ENCODE data around the gene OR52E4. TPM values are rescaled to one million over a fixed set of nuclear protein-coding genes. Genes with fewer than 3 reads are reported as not detected.

OR52E4 gene
- total and polyA plus RNA-seq, 2 experiments from 2014 or later = not detected

DNA sequence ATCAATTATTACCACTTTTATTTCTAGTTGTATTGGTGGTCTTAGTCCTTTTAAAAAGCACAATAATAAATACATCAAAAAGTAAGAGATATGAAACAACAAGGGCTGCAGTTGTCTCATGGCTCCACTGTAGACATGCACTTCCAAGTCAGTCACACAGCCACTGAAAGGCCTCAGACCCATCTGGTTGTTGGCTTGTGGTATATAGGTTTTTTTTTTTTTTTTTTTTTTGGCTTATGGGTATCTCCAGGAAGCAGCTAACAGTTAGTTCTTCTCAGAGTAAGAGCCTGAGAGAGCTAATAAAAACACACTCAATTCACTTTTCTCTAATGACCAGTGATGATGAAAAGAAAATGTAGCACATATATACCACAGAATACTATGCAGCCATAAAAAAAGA lies 32.7 kb upstream of the OR52E4 start (continued):
- TF ChIP-seq ZNF462 (CRISPR knock-in tag; IDR thresholded peaks at IDR 0.05) = no peak

DNA sequence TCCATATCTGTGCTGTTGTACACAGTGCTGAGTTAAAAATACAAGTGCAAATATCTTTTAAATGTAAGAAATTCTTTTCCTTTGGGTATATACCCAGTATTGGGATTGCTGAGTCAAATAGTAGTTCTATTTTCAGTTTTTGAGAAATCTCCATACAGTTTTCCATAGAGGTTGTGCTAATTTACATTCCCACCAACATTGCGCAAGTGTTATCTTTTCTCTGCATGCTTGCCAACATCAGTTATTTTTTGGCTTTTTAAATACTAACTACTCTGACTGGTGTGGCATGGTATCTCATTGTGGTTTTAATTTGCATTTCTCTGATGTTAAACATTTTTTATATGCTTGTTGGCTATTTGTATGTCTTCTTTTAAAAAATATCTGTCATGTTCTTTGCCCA lies 29.4 kb upstream of the OR52E4 start:
- no peaks in the 10 kb centered on the region for H3K79me2 ChIP-seq (replicated peaks; ENCODE audit: insufficient read depth)
- DNase-seq (ENCODE audit: low spot score) = no peak
- no peaks in the 10 kb centered on the region for H3K27me3 ChIP-seq (ENCODE audit: insufficient read depth)
- H3K4me3 Mint-ChIP-seq = no peak overlapping the region
- no peak for ATAC-seq
- no peaks in the 10 kb centered on the region for H4K20me1 ChIP-seq (replicated peaks; ENCODE audit: insufficient read depth)
- 0 out of 2 replicates have a peak, but pooled peaks cover 2% of the 10 kb centered on the region for H3K9me2 ChIP-seq (ENCODE audit: insufficient read depth)
- H3K27ac Mint-ChIP-seq = no peak overlapping the region
- H3K36me3 ChIP-seq (ENCODE audit: insufficient read depth) = no peaks in the 10 kb centered on the region
- no peak overlapping the region for H3K4me3 ChIP-seq
- H3K9me3 Mint-ChIP-seq = peaks cover 12% of the 10 kb centered on the region; the same call in 1 of the 3 replicates
- H2AFZ ChIP-seq = no peak overlapping the region
- no peak overlapping the region for H3K27ac ChIP-seq (ENCODE audit: low read depth)
- H3K36me3 Mint-ChIP-seq (ENCODE audit: low read depth) = no peaks in the 10 kb centered on the region
- no peaks in the 10 kb centered on the region for H3K27me3 Mint-ChIP-seq (ENCODE audit: insufficient read depth, low read depth, poor library complexity)
- H3K4me1 ChIP-seq (ENCODE audit: insufficient read depth) = no peaks in the 10 kb centered on the region
- no peaks in the 10 kb centered on the region for H3K4me1 Mint-ChIP-seq
- no peak overlapping the region for H3K4me2 ChIP-seq
- no peaks in the 10 kb centered on the region for H3F3A ChIP-seq (replicated peaks; ENCODE audit: low read depth)
- no peak for TF ChIP-seq EZH2 (IDR thresholded peaks at IDR 0.05; ENCODE audit: low read depth, unreplicated experiment)
- TF ChIP-seq ZNF331 (CRISPR knock-in tag; IDR thresholded peaks at IDR 0.05; ENCODE audit: low read depth) = no peak
- no peak for TF ChIP-seq CREB1 (CRISPR knock-in tag; IDR thresholded peaks at IDR 0.05; ENCODE audit: low read depth)
- no peak for TF ChIP-seq ZNF114 (CRISPR knock-in tag; IDR thresholded peaks at IDR 0.05)
- no peak for TF ChIP-seq POLR2AphosphoS5 (IDR thresholded peaks at IDR 0.05; ENCODE audit: low read depth)
- no peak for TF ChIP-seq NANOG (IDR thresholded peaks at IDR 0.05; ENCODE audit: borderline replicate concordance)
- TF ChIP-seq, protein P1, sequence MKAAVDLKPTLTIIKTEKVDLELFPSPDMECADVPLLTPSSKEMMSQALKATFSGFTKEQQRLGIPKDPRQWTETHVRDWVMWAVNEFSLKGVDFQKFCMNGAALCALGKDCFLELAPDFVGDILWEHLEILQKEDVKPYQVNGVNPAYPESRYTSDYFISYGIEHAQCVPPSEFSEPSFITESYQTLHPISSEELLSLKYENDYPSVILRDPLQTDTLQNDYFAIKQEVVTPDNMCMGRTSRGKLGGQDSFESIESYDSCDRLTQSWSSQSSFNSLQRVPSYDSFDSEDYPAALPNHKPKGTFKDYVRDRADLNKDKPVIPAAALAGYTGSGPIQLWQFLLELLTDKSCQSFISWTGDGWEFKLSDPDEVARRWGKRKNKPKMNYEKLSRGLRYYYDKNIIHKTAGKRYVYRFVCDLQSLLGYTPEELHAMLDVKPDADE (IDR thresholded peaks at IDR 0.05) = no peak
- TF ChIP-seq ZNF462 (CRISPR knock-in tag; IDR thresholded peaks at IDR 0.05) = no peak
- no peak for TF ChIP-seq JUNB (IDR thresholded peaks at IDR 0.05; ENCODE audit: unreplicated experiment)
- TF ChIP-seq STAT1 (IDR thresholded peaks at IDR 0.05; ENCODE audit: unreplicated experiment) = no peak
